ELF-1 (cell line): Measurements from ENCODE around the gene NCOA5.
A peak's percentile ranks its signal among the peaks of the same experiment; 100 is the strongest.

ENCODE experiments used
- DNase-seq: peaks from one replicate; pipeline ENCODE4 v3.0.0-alpha.2; 2016; ENCODE audit warnings: low read depth, low spot score

The NCOA5 gene

DNA sequence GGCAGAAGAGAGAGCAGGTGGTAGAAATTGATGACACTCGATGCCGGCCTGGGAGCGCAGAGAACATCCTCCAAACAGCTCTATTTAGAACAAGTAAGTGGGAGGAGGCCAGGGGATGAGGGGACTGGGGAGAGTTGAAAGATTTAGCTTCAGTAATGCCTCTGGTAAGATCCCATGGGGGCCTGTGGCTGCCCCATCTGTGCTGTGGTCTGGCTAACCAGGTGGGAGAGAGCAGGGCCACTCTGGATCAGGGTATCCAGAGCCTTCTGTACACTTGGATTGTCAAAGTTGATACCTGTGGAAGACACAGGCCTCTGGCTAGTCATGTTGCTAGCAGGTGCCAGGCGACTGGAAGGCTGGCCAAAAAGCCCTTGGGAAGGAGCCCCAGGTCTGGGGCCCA is 27.6 kb downstream of the NCOA5 start:
- no peak for DNase-seq

DNA sequence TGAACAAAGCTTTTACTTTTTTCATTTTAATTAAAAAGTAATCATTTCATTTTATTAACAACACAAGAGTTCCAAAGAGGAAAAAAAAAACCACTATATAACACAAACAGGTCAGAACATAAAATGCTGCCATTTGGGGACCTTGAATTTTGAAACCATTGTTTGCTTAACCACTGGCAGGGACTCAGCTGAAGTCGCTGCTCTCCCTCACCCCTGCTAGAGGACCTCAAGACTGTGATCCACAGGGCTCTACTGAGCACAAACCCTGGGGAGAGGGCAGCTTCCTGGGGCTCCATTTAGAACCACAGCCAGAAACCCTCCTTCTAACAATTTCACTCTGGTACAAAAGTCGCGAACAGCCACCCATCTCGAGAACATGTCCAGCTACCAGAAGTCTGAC is 28.8 kb downstream of the NCOA5 start:
- DNase-seq, result no peak

- DNase-seq, result no peak
Observed at GRCh38 chr20:46060301-46060881, 29.4 kb downstream of the NCOA5 start.

DNA sequence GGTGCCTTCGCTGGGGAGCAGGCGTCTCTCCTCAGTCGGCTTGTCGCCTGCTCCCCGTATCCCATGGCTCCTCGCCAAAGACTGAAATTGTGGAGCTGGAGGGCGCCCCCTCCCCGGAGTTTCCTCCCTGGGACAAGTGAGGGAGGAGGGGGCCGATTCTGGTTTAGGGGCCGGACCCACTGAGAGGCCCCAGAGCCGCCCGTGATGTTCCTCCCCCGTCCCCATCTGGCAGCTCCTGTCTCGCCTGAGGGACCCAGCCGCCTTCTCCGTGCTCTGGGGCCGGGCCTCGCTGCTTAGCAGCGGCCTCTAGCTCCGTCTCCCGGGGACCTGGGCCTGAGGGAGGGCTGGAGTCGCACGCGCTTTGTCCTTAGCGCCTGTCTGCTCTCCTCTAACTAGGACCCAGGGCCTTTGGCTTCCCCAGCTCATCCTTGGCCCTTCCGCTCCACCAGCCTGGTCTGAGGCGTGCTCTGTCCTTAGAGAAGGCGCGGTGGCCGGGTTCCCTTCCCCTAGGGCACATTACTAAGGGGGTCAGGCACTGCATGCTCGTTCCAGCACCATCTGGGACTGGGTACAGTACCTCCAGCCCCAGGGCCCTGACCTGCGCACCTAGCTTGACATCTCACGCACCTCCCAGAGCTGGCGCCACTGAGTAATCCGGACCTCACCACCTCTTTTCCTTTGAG is 31.0 kb downstream of the NCOA5 start:
- peak; percentile 73 for DNase-seq

- DNase-seq, result peak; percentile 69
Observed at GRCh38 chr20:46057856-46058598, 31.7 kb downstream of the NCOA5 start.

GRCh38 chr20:46056970-46057855 is 32.5 kb downstream of the NCOA5 start:
- DNase-seq, result peak; percentile 68

GRCh38 chr20:46056027-46056833 is 33.5 kb downstream of the NCOA5 start:
- DNase-seq, result no peak

GRCh38 chr20:46055269-46055668 is 34.5 kb downstream of the NCOA5 start:
- DNase-seq, result no peak

DNA sequence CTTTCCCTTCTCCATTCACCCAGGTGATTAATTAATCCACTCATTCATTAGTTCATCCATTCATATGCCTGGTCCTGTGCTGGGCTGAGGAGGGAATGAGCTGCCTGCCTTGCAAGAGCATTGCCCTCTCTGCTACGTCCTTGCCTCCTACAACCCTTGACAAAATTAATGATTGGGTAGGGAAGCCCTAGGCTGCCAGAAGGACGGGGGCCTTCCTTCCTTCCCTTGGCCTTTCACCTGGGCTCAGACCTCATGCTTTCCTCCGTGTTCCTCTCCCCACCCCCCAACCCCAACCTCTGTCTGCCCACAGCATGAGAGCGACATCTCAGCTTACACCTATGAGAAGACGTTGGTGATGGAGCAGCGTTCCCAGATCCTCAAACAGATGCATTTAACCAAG is 35.2 kb downstream of the NCOA5 start:
- no peak for DNase-seq

GRCh38 chr20:46053416-46053815 is 36.3 kb downstream of the NCOA5 start:
- DNase-seq, result no peak

DNA sequence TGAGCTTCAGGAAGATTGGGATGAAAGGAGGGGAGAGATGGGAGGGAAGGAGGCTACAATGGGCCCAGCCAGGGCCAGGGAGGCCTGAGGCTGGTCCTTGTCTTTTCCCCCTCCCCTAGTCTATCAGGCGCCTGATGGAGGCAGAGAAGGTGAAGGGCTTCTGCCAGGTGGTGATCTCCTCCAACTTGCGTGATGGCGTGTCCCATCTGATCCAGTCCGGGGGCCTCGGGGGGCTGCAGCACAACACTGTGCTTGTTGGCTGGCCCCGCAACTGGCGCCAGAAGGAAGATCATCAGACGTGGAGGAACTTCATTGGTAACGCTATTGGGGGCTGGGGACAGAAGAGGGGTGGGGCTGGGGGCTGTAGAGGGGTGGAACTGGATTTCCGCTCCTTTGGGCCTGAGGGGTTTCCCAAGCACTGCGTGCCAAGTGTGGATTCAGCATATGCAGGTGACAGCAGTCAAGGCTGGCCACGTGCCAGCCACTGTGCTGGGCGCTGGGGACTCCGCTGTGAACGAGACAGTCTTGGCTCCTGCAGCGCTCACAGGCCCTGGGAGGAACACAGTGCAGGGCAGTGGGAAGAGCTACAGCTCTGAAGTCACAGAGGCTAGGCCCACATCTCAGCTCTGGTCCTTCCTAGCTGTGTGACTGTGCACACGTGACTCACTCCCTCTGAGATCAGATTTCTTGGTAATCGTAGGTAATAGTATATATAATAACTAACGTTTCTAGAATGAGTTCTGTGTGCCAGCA is 38.0 kb downstream of the NCOA5 start:
- no peak for DNase-seq

DNA sequence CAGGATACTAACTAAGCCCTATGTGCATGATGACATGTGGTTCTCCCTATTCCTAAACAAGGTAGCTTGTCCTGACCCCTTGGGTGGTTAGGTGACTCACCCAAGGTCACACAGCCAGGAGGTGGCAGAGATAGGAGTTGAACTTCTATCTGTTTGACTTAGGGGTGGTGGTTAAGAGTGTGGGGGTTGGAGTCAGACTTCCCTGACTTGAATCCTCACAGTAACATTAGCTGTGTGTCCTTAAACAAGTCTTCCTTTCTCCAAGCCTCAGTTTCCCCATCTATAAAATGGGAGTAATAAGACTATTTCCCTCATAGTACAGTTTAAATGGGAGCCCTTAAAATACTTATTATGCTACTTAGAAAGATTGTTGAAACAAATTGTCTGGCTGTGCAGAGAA is 38.9 kb downstream of the NCOA5 start:
- DNase-seq, result no peak

GRCh38 chr20:46050444-46050843 is 39.3 kb downstream of the NCOA5 start:
- no peak for DNase-seq

DNA sequence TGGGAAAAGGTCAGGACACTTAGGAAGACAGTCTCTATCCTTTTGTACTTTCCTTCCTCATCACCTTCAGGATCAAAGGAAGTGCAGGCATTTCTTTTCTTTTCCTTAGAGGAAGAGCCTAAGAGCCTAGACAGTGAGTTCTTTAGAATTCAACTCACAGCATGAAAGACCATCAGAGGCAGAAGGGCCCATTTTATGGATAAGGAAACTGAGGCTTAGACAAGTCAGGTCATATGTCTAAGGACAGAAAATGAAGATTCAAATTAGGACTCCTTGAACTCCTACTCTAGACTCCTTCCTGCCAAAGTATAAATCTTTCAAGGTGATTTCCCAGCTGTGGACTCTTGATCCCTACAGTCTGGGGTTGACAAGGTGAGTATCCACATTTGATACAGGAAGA is 39.9 kb downstream of the NCOA5 start:
- DNase-seq, result no peak

- no peak for DNase-seq
Observed at GRCh38 chr20:46049190-46049589, 40.6 kb downstream of the NCOA5 start.

DNA sequence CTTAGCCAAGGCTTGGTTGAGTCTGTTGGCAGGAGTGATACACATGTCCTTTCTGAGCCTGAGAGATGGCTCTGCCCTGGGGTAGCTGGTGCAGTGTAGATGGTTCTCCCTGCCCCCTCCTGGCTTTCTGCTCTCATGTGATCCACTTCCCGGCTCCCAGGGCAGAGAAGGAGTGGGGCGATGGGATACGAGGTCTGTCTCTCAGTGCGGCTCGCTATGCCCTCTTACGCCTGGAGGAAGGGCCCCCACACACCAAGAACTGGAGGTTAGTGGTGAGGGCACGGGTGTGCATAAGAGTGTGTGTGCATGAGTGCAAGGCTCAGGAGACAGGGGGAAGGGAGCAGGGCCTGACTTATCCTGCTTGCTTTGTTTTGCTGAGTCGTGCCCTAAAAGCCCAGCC is 41.9 kb downstream of the NCOA5 start:
- DNase-seq, result no peak

GRCh38 chr20:46046588-46047310 is 43.0 kb downstream of the NCOA5 start:
- DNase-seq, result no peak

- DNase-seq, result no peak
Observed at GRCh38 chr20:46044896-46045295, 44.9 kb downstream of the NCOA5 start.

DNA sequence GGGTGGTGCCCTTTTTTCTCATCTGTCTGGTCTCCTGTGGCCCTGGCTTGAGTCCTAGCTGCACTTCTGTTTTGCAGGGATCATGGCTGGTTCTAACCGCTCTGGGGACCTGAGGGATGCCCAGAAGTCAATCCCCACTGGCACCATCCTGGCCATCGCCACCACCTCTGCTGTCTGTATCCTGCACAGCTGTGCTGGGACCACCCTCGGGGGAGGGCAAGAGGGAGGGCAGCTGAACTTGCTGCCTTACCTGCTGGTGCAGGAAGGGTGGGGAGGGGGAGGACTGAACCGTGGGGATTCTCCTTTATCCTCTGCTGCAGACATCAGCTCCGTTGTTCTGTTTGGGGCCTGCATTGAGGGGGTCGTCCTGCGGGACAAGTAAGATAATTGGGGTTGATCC is 46.2 kb downstream of the NCOA5 start:
- no peak for DNase-seq
